DND-41 (cell line): ENCODE results near the gene PPARGC1A.

Experiments
- ATAC-seq: fragments of 200-7000 bp; cut with Tn5 transposase; 3 replicates; pipeline ENCODE4 v1.9.1; 2021; ENCODE audit warnings: low read depth; ENCODE audit not compliant: insufficient read depth
- DNase-seq: peaks from one replicate; pipeline ENCODE4 v3.0.0-alpha.2; 2020
- H2AFZ ChIP-seq: 2 replicates; pipeline ENCODE4 v1.6.0; 2012; ENCODE audit warnings: low read depth, low read length
- H3K27ac ChIP-seq: 2 replicates; pipeline ENCODE4 v1.5.1; 2012; ENCODE audit warnings: low read length, inconsistent platforms
- H3K27me3 ChIP-seq: fragments of 200-600 bp; sonication (generic); 2 replicates; pipeline ENCODE4 v1.6.0; 2012; ENCODE audit warnings: low read length, mild to moderate bottlenecking, inconsistent platforms; ENCODE audit not compliant: insufficient read depth, poor library complexity
- H3K36me3 ChIP-seq: 2 replicates; pipeline ENCODE4 v1.5.1; 2012; ENCODE audit warnings: low read length, inconsistent platforms; ENCODE audit not compliant: insufficient read depth
- H3K4me1 ChIP-seq: 2 replicates; pipeline ENCODE4 v1.5.1; 2012; ENCODE audit warnings: mild to moderate bottlenecking, low read length; ENCODE audit not compliant: insufficient read depth
- H3K4me2 ChIP-seq: 2 replicates; pipeline ENCODE4 v1.6.0; 2012; ENCODE audit warnings: mild to moderate bottlenecking, moderate library complexity, low read length, inconsistent platforms; ENCODE audit not compliant: insufficient read depth
- H3K4me3 ChIP-seq, 2 experiments: fragments of 200-600 bp in 1 of 2; shearing (Covaris generic) in 1 of 2; 2 replicates each; pipeline ENCODE4 v1.5.1; 2012 to 2016; ENCODE audit warnings: inconsistent platforms in 2 of 2, low read length in 2 of 2, mild to moderate bottlenecking in 2 of 2, low read depth in 1 of 2, moderate library complexity in 1 of 2
- H3K79me2 ChIP-seq: 2 replicates; pipeline ENCODE4 v1.6.0; 2012; ENCODE audit warnings: low read length, inconsistent platforms; ENCODE audit not compliant: insufficient read depth
- H3K9ac ChIP-seq: 2 replicates; pipeline ENCODE4 v1.6.0; 2012; ENCODE audit warnings: low read depth, mild to moderate bottlenecking, inconsistent platforms, low read length, moderate library complexity
- H3K9me3 ChIP-seq: 2 replicates; pipeline ENCODE4 v1.5.1; 2012; ENCODE audit warnings: low read length, moderate library complexity, mild to moderate bottlenecking, inconsistent platforms; ENCODE audit not compliant: insufficient read depth, severe bottlenecking
- H4K20me1 ChIP-seq: 2 replicates; pipeline ENCODE4 v1.6.0; 2012; ENCODE audit warnings: low read length; ENCODE audit not compliant: insufficient read depth
- EZH2 ChIP-seq: IDR thresholded peaks from 3 replicates; pipeline ENCODE4 v1.6.1; 2012; ENCODE audit warnings: borderline replicate concordance, low read depth, mild to moderate bottlenecking, moderate library complexity, low read length, inconsistent platforms; ENCODE audit not compliant: severe bottlenecking
- TF ChIP-seq, protein P1 (sequence below): IDR thresholded peaks from 2 replicates; pipeline ENCODE4 v1.5.1; 2012; ENCODE audit warnings: borderline replicate concordance, low read length, moderate library complexity, mild to moderate bottlenecking; ENCODE audit not compliant: poor library complexity, severe bottlenecking; ENCODE audit errors: extremely low read depth

Gene PPARGC1A

DNA sequence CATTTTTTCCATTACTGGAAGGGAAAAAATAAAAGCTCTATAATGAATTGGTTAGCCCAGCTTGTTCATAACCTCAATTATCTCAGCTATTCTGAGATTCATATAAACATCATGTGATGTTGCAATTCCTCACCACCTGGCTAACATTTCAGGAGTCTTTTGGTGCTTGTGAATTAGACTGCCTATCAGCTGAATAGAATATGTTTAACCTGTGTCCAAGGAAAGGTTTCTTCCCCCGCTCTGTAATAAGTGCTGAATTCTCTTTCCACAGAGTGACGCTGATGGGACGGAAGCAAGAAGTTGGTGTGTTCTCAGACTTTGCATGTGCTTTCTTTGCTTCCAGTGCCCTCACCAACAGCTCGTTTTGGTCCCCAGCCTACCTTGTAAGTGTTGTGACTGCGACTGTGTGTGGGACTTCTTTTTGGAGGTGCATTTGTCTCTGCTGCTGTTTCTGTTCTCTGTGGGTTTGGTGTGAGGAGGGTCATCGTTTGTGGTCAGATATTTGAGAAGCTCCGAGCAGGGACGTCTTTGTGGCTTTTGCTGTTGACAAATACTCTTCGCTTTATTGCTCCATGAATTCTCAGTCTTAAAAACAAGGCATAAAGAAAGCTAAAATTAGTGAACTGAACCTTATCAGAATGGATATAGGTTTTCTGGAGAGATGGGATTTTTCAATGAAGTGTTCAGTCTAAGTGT lies 61.7 kb downstream of the PPARGC1A start:
- H3K4me2 ChIP-seq = no peak overlapping the region
- H3K9ac ChIP-seq = no peak overlapping the region
- TF ChIP-seq EZH2 = no peak
- TF ChIP-seq, protein P1, sequence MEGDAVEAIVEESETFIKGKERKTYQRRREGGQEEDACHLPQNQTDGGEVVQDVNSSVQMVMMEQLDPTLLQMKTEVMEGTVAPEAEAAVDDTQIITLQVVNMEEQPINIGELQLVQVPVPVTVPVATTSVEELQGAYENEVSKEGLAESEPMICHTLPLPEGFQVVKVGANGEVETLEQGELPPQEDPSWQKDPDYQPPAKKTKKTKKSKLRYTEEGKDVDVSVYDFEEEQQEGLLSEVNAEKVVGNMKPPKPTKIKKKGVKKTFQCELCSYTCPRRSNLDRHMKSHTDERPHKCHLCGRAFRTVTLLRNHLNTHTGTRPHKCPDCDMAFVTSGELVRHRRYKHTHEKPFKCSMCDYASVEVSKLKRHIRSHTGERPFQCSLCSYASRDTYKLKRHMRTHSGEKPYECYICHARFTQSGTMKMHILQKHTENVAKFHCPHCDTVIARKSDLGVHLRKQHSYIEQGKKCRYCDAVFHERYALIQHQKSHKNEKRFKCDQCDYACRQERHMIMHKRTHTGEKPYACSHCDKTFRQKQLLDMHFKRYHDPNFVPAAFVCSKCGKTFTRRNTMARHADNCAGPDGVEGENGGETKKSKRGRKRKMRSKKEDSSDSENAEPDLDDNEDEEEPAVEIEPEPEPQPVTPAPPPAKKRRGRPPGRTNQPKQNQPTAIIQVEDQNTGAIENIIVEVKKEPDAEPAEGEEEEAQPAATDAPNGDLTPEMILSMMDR = no peak

DNA sequence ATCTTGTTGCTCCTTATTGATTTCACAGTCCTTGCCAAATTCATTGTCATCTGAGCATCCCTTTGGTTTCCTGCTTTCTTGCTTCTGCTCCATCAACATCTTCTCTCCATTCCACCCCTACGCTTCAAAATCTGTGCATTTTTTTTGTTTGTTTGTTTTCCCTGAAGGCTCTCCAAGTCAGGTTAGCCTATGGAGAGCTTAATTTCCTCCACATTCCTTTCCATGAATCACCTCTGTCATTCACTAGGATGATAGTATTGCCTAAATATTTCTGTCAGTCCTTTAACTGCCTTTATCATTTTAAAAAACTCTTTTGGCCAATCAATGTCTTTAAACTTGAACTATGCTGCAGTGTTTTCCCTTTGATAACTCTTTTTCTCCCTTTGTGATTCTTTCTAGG lies 67.7 kb downstream of the PPARGC1A start:
- no peak for TF ChIP-seq EZH2
- TF ChIP-seq, protein P1 = no peak
- Histone ChIP-seq H3K4me2 (no peak overlapping the region), H3K9me3 (no peaks in the 10 kb centered on the region), H3K4me1 (no peaks in the 10 kb centered on the region), H3K27me3 (no peaks in the 10 kb centered on the region), H3K36me3 (no peaks in the 10 kb centered on the region), H3K9ac (no peak overlapping the region), H3K79me2 (no peaks in the 10 kb centered on the region), H3K27ac (no peak overlapping the region), H3K4me3 (no peak overlapping the region), H2AFZ (no peak overlapping the region), H4K20me1 (no peaks in the 10 kb centered on the region)
- DNase-seq (no peak), ATAC-seq (no peak)

More for the DNA sequence above, 61.7 kb downstream of the PPARGC1A start:
- no peak overlapping the region for H3K4me3 ChIP-seq
- no peak overlapping the region for H2AFZ ChIP-seq
- H3K4me1 ChIP-seq = no peaks in the 10 kb centered on the region
- DNase-seq (no peak), ATAC-seq (no peak)
- no peaks in the 10 kb centered on the region for H3K36me3 ChIP-seq
- no peak overlapping the region for H3K27ac ChIP-seq
- no peaks in the 10 kb centered on the region for H3K27me3 ChIP-seq
- no peaks in the 10 kb centered on the region for H3K9me3 ChIP-seq
- H4K20me1 ChIP-seq = no peaks in the 10 kb centered on the region
- H3K79me2 ChIP-seq = no peaks in the 10 kb centered on the region

DNA sequence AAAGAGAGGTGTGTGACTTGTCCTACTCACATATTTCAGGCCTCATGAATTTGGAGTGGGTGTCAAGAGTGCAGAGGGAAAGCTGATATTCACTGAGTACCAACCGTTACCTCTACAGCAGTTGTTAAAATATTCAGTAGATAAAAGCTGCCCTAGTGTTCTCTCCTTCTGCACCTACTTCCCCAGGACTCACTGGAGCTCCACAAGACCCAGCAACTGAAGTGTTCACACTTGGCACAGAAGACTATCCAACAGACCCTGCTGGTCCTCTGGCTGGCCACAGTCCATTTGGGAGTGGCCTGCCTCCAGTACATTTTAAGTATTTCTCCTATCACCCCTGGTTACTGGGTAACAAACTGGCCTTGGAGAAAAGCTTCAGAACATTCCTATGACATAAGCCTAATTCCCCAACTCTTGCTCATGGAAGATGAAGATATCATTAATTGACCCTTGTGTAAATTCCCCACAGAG lies 70.8 kb downstream of the PPARGC1A start:
- Histone ChIP-seq H3K4me2 (no peak overlapping the region), H3K27me3 (no peaks in the 10 kb centered on the region), H3K9me3 (no peaks in the 10 kb centered on the region), H3K79me2 (no peaks in the 10 kb centered on the region), H3K4me1 (no peaks in the 10 kb centered on the region), H3K9ac (no peak overlapping the region), H3K27ac (no peak overlapping the region), H3K4me3 (no peak overlapping the region), H4K20me1 (no peaks in the 10 kb centered on the region), H3K36me3 (no peaks in the 10 kb centered on the region), H2AFZ (no peak overlapping the region)
- no peak for DNase-seq
- no peak for TF ChIP-seq EZH2
- TF ChIP-seq, protein P1 = no peak
- ATAC-seq = no peak
